LoVo (cell line): ENCODE measurements around the gene TRABD2B.

ENCODE experiments used
- DNase-seq: peaks from one replicate; pipeline ENCODE4 v3.0.0-alpha.2; 2016; ENCODE audit warnings: low spot score

The TRABD2B gene

DNA sequence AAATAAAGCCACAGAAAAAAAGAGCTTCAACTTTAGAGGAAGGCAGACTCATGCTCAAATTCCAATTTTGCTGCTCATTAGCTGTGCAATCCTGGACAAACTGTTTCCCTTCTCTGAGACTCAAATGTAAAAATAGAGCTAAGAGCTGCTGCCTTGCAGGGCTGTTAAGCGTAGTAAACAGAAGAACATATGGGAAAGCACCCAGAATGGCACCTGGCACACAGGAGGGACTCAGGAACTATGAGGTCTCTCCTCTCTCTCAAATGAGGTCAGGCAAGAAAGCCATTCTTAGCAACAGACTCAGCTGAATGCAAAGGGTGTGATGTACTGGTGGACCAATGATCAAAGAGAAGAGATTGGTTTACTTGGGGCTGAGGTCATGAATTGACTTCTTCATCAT is 61.3 kb downstream of the TRABD2B start:
- no peak for DNase-seq

- no peak for DNase-seq
Observed at GRCh38 chr1:47935163-47935562, 62.0 kb downstream of the TRABD2B start.

GRCh38 chr1:47934243-47934805 is 62.9 kb downstream of the TRABD2B start:
- DNase-seq = no peak

GRCh38 chr1:47932743-47933142 is 64.4 kb downstream of the TRABD2B start:
- no peak for DNase-seq

- no peak for DNase-seq
Observed at GRCh38 chr1:47931395-47931794, 65.8 kb downstream of the TRABD2B start.

DNA sequence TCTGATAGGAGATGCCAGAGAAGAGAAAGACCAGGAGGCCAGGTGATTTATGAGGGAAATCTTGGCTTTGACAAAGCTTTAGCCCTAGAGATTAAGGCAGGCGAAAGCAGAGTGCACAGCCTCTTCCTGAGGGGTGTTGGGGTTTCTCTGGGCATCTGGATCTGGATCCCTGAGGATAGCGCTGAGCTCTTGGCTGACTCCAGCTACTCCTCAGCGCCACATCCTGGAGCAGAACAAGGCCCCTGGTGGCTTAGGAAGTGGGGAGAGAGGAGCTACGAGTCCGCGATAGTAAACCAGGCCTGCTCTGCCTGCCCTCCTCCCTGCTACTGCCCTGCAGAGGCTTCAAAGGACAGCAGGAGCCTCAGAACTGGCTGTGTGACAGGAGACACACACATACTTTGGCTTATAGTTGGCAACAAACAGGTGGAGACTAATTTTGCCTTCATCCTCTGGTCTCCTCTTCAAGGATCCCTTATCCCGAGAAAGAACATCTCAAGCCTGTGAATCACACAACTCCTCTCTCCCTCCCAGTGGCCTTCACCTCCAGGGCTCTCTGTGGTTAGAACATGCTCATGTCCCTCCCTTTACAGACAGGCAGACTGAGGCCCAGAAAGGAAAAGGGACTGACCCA is 66.9 kb downstream of the TRABD2B start:
- DNase-seq = no peak

GRCh38 chr1:47927165-47927564 is 70.0 kb downstream of the TRABD2B start:
- no peak for DNase-seq

DNA sequence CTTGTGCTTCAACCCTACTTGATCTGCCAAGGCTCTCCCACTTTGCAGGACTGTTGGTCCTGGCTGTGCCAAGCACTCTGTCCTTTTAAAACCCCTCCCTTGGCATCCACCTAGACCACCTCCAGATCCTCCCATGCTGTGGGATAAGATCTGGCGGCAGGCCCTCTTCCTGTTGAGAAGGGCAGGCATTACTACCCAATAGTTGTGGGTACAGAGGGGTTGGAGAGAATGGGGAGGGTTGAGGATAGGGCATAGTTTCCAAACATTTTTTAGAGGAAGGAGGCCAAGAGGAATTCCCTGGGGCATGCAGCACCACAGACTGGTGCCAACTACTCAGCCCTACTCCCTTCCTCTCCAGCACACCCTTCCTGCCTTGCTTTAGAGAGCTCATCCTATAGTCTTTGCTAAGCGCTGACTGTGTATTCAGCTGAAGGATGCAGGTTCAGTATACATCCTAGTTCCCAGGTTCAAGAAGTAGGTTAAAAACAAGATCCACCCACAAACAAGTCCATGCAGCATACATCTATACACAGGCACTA is 70.7 kb downstream of the TRABD2B start:
- no peak for DNase-seq

GRCh38 chr1:47924270-47925048 is 72.7 kb downstream of the TRABD2B start:
- DNase-seq = no peak

DNA sequence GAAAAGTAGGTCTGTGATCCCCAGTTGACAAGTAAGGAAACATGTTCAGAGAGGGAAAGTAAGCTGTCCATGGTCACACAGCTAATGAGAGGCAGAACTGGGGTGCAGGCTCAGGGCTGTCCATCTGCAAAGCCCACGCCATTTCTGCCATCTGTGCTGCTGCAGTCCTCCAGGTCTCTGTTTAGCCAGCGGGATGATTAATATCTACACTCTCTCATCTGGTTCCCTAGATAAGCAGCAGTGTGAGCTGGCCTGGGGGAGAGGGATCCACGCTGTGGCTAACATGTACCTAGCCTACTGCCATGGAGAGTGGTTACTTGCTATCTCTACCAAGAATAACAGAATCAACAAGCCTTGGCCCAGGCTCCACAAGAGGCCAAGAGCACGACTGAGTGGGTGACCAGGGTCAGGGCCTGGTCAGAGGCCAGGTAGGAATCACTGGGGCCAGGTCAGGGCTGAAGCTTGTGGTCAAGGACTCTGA is 75.2 kb downstream of the TRABD2B start:
- DNase-seq = no peak

- DNase-seq = no peak
Observed at GRCh38 chr1:47919113-47919833, 77.9 kb downstream of the TRABD2B start.

GRCh38 chr1:47918257-47918867 is 78.8 kb downstream of the TRABD2B start:
- DNase-seq = no peak

DNA sequence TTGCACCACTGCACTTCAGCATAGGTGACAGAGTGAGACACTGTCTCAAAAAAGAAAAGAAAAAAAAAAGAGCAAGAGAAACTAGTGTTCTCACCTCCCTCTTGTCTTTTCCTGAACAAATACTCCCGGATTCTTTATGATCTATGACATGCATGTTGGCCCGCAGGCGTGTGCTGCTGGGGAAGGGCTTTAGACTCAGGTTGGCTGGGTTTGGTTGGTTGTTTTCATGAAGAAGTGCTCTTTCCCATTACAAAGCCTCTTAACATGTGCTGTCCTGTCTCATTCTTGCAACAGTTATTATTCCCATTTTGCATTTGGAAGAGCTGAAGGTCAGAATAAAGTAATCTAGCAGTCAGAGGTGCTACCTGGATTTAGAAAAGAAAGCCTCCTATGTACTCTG is 79.5 kb downstream of the TRABD2B start:
- no peak for DNase-seq

DNA sequence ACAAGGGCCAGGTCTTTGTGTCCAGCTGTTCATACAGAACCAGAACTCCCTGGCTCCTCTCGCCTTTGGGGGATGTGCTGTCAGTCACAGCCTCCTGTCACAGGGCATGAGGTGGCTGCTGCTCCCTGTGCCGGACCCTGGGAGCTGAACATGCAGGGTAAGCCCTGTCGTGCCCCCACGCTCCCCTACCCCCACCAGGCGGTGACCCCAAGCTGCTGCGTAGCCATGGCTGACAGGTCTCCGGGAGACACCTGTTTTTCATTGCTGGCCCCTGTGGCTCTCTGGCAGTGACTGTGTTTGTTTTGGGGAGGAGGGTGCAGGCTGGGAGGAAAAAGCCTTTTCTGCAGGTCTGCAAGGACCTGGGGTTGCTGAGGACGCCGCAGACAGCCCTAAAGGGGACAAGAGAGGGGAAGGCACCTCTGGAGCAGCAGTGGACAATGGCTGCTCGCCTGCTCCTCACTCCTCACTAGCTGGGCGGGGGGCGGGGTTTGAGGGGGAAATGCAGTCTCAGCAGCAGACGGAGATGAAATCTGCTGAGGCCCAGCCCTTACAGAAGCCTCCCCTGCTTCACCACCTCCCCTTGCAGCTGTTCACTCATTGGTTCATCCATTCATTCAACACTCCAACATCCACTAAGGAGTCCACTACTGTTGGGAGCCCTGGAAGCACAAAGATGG is 81.4 kb downstream of the TRABD2B start:
- no peak for DNase-seq

DNA sequence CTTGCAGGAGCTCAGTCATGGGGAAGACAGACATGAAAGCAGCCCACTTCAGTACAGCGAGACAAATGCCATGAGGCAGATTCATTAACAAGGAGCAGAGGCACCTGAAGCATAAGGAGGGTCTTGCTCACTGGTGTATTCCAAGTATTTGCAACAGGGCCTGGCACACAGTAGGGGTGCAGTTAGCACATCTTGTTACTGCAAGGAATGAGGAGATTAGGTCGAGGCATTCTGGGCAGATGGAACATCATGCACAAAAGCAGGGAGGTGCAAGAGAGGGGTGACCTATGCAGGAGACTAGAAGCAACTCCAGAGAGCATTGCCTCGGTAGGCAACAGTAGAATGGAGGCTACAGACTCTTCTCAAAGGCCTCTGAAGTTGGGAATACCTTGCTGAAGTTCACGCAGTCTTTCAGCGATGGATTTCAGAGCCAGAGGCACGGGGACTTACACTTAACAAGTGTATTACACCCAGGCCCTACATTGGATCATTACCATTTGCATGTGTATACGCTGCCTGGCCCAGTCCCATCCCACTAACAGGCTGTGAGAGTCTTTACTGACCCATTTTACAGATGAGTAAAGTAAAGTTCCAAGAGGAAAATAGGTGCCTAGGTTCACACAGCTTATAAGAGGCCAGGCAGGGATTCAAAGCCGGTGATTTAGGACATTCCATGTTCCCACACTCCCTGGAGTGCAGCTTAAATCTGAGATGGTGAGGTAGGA is 82.1 kb downstream of the TRABD2B start:
- no peak for DNase-seq

GRCh38 chr1:47914218-47914938 is 82.8 kb downstream of the TRABD2B start:
- no peak for DNase-seq

GRCh38 chr1:47913225-47913823 is 83.9 kb downstream of the TRABD2B start:
- no peak for DNase-seq

DNA sequence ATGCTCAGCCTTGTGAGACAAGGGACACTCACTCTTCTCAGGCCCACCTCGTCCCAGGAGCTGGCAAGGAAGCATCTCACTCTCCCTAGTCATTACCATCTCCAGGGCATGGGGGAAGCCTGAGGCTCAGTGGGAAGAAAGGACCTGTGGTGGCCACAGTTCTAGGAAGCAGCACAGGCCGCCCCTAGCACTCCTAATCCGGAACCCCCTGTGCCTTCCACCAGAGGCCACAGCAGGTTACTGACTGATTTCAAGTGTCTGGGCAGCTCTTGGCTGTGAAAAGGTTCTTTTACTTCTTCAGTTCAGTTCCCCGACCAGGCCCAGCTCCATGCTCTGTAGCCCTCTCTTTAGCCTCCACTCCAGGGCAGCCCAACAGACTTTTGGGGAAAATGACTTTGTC is 84.4 kb downstream of the TRABD2B start:
- DNase-seq = no peak

DNA sequence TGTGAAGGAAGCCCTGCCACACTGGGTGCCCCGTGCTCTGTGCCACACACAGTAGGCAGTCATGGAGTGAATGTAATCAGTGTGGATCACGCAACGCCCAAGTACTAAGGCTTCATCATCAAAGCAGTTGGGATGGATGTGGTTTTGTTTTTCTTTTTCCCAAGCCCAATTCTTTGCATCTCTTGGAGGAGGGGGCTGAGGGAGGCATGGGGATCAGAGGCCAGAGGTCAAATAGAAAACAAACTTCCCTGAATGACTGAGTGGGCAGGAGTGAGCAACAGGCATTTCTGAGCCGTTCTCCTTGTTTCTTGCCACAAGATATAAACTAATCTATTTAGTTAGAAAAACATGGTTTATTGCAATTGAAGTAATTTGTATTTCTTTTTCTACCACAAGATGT is 85.3 kb downstream of the TRABD2B start:
- no peak for DNase-seq

DNA sequence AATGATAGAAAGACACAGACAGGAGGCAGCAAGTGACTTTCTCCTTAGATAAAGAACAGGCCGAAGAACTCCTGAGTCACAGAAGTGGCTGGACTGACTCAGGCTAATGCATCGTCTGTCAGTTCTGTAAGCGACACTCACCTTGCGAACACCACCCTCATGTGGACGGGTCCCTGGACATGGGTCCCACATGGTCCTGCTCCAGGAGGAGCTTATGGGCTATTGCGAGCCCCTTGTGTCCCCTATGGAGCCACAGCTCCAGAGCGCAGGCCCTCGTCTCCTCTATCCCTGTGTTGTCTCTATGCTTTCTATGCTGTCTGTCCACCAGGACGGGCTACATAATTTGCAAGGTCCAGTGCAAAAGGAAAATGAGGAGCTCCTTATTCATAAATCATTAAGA is 85.8 kb downstream of the TRABD2B start:
- DNase-seq = no peak
